GM19438 (cell line): ENCODE results near the gene MYBPHL.
A peak's percentile ranks its signal among the peaks of the same experiment; 100 is the strongest.

Source experiments
- ATAC-seq: cut with Tn5 transposase; IDR thresholded peaks from one replicate; pipeline ENCODE4 v1.9.1; 2021; ENCODE audit warnings: low read depth; ENCODE audit not compliant: unreplicated experiment

Gene MYBPHL

GRCh38 chr1:109266965-109267364 is 39.8 kb downstream of the MYBPHL start:
- no peak for ATAC-seq

GRCh38 chr1:109265741-109266330 is 41.0 kb downstream of the MYBPHL start:
- ATAC-seq = no peak

GRCh38 chr1:109265016-109265415 is 41.8 kb downstream of the MYBPHL start:
- ATAC-seq = no peak

- ATAC-seq = no peak
Measured at GRCh38 chr1:109264379-109264755, 42.4 kb downstream of the MYBPHL start.

GRCh38 chr1:109263597-109264378 is 43.0 kb downstream of the MYBPHL start:
- ATAC-seq = peak; percentile 71

GRCh38 chr1:109263234-109263596 is 43.6 kb downstream of the MYBPHL start:
- no peak for ATAC-seq

- no peak for ATAC-seq
Measured at GRCh38 chr1:109262231-109263055, 44.4 kb downstream of the MYBPHL start.

GRCh38 chr1:109261578-109261977 is 45.2 kb downstream of the MYBPHL start:
- no peak for ATAC-seq

GRCh38 chr1:109261006-109261405 is 45.8 kb downstream of the MYBPHL start:
- no peak for ATAC-seq

- no peak for ATAC-seq
Measured at GRCh38 chr1:109259674-109260557, 46.9 kb downstream of the MYBPHL start.

- ATAC-seq = no peak
Measured at GRCh38 chr1:109258481-109259466, 48.0 kb downstream of the MYBPHL start.

- ATAC-seq = no peak
Measured at GRCh38 chr1:109257682-109258421, 49.0 kb downstream of the MYBPHL start.

GRCh38 chr1:109256971-109257681 is 49.7 kb downstream of the MYBPHL start:
- no peak for ATAC-seq

GRCh38 chr1:109256085-109256484 is 50.7 kb downstream of the MYBPHL start:
- ATAC-seq = no peak

GRCh38 chr1:109255678-109256077 is 51.1 kb downstream of the MYBPHL start:
- no peak for ATAC-seq

- no peak for ATAC-seq
Measured at GRCh38 chr1:109255097-109255651, 51.6 kb downstream of the MYBPHL start.

- no peak for ATAC-seq
Measured at GRCh38 chr1:109254621-109255096, 52.2 kb downstream of the MYBPHL start.
